ENCODE data around the gene ZNF618.

The ZNF618 gene

GRCh38 chr9:113890704-113891103 lies 14.6 kb downstream of the ZNF618 start:
- Histone ChIP-seq H3K4me3 (ENCODE audit: severe bottlenecking) (no peak overlapping the region), H3K27me3 (ENCODE audit: insufficient read depth, poor library complexity, severe bottlenecking) (no peaks in the 10 kb centered on the region), H3K27ac (ENCODE audit: poor library complexity, severe bottlenecking) (no peak overlapping the region), H3K4me1 (ENCODE audit: insufficient read depth, poor library complexity, severe bottlenecking) (no peaks in the 10 kb centered on the region), H3K9me3 (ENCODE audit: severe bottlenecking) (no peaks in the 10 kb centered on the region), H3K36me3 (ENCODE audit: low read depth) (peaks cover 6% of the 10 kb centered on the region)
- no peak for TF ChIP-seq CTCF (IDR thresholded peaks at IDR 0.05; ENCODE audit: poor library complexity, severe bottlenecking)
- DNase-seq (ENCODE audit: low spot score) (no peak), ATAC-seq (ENCODE audit: low read depth) (no peak)

GRCh38 chr9:113892861-113893491 lies 16.9 kb downstream of the ZNF618 start:
- Histone ChIP-seq H3K36me3 (ENCODE audit: low read depth) (peaks cover 6% of the 10 kb centered on the region), H3K9me3 (ENCODE audit: severe bottlenecking) (peaks cover 2% of the 10 kb centered on the region), H3K27me3 (ENCODE audit: insufficient read depth, poor library complexity, severe bottlenecking) (no peaks in the 10 kb centered on the region), H3K4me3 (ENCODE audit: severe bottlenecking) (no peak overlapping the region), H3K4me1 (ENCODE audit: insufficient read depth, poor library complexity, severe bottlenecking) (no peaks in the 10 kb centered on the region), H3K27ac (ENCODE audit: poor library complexity, severe bottlenecking) (no peak overlapping the region)
- TF ChIP-seq CTCF (IDR thresholded peaks at IDR 0.05; ENCODE audit: poor library complexity, severe bottlenecking): no peak
- no peak for DNase-seq (ENCODE audit: low spot score)
- ATAC-seq (ENCODE audit: low read depth): no peak

- no peaks in the 10 kb centered on the region for H3K4me1 ChIP-seq (ENCODE audit: insufficient read depth, poor library complexity, severe bottlenecking)
- no peaks in the 10 kb centered on the region for H3K27me3 ChIP-seq (ENCODE audit: insufficient read depth, poor library complexity, severe bottlenecking)
- no peak overlapping the region for H3K4me3 ChIP-seq (ENCODE audit: severe bottlenecking)
- H3K9me3 ChIP-seq (ENCODE audit: severe bottlenecking): peaks cover 2% of the 10 kb centered on the region
- no peak overlapping the region for H3K27ac ChIP-seq (ENCODE audit: poor library complexity, severe bottlenecking)
- no peak for ATAC-seq (ENCODE audit: low read depth)
- H3K36me3 ChIP-seq (ENCODE audit: low read depth): peaks cover 6% of the 10 kb centered on the region
- no peak for DNase-seq (ENCODE audit: low spot score)
- no peak for TF ChIP-seq CTCF (IDR thresholded peaks at IDR 0.05; ENCODE audit: poor library complexity, severe bottlenecking)
These were observed 18.1 kb downstream of the ZNF618 start for GRCh38 chr9:113894166-113894565.

GRCh38 chr9:113895526-113895925 lies 19.4 kb downstream of the ZNF618 start:
- no peak for TF ChIP-seq CTCF (IDR thresholded peaks at IDR 0.05; ENCODE audit: poor library complexity, severe bottlenecking)
- ATAC-seq (ENCODE audit: low read depth) (no peak), DNase-seq (ENCODE audit: low spot score) (no peak)
- no peak overlapping the region for H3K4me3 ChIP-seq (ENCODE audit: severe bottlenecking)
- no peak overlapping the region for H3K27ac ChIP-seq (ENCODE audit: poor library complexity, severe bottlenecking)
- H3K4me1 ChIP-seq (ENCODE audit: insufficient read depth, poor library complexity, severe bottlenecking): no peaks in the 10 kb centered on the region
- H3K36me3 ChIP-seq (ENCODE audit: low read depth): peaks cover 6% of the 10 kb centered on the region
- peaks cover 2% of the 10 kb centered on the region for H3K9me3 ChIP-seq (ENCODE audit: severe bottlenecking)
- no peaks in the 10 kb centered on the region for H3K27me3 ChIP-seq (ENCODE audit: insufficient read depth, poor library complexity, severe bottlenecking)

- no peak for DNase-seq (ENCODE audit: low spot score)
- Histone ChIP-seq H3K36me3 (ENCODE audit: low read depth) (no peaks in the 10 kb centered on the region), H3K27ac (ENCODE audit: poor library complexity, severe bottlenecking) (no peak overlapping the region), H3K4me1 (ENCODE audit: insufficient read depth, poor library complexity, severe bottlenecking) (no peaks in the 10 kb centered on the region), H3K4me3 (ENCODE audit: severe bottlenecking) (no peak overlapping the region), H3K9me3 (ENCODE audit: severe bottlenecking) (peaks cover 2% of the 10 kb centered on the region), H3K27me3 (ENCODE audit: insufficient read depth, poor library complexity, severe bottlenecking) (no peaks in the 10 kb centered on the region)
- no peak for ATAC-seq (ENCODE audit: low read depth)
- TF ChIP-seq CTCF (IDR thresholded peaks at IDR 0.05; ENCODE audit: poor library complexity, severe bottlenecking): no peak
These were observed 20.6 kb downstream of the ZNF618 start for GRCh38 chr9:113896713-113897112.
